ENCODE measurements around the gene ZNF761. TPM values are rescaled to one million over a fixed set of nuclear protein-coding genes. Genes with fewer than 3 reads are reported as not detected.

ZNF761 gene
- total RNA-seq, 1 donor from 2014 or later = 12.7 TPM

Other genes starting within 250 kb of the ZNF761 start
- gene ZNF665, start 238.6 kb upstream of the ZNF761 start, total RNA-seq = 11.7 TPM
- gene ZNF677, start 177.1 kb upstream of the ZNF761 start, total RNA-seq = 25.5 TPM
- gene VN1R2, start 173.7 kb upstream of the ZNF761 start, total RNA-seq = not detected
- not detected for gene VN1R4, start 164.3 kb upstream of the ZNF761 start, total RNA-seq
- 9.2 TPM for gene ZNF845, start 98.2 kb upstream of the ZNF761 start, total RNA-seq
- 28.2 TPM for gene ZNF525, start 66.3 kb upstream of the ZNF761 start, total RNA-seq
- gene ZNF765, start 36.8 kb upstream of the ZNF761 start, total RNA-seq = 11.2 TPM
- 6.8 TPM for gene ZNF813, start 35.7 kb downstream of the ZNF761 start, total RNA-seq
- gene ZNF331, start 106.2 kb downstream of the ZNF761 start, total RNA-seq = 23.9 TPM
- gene DPRX, start 200.0 kb downstream of the ZNF761 start, total RNA-seq = not detected